GM23248 (cell line): ENCODE results near the gene FOXD4L1.
"Not testable (repeated sequence)": the region's sequence is repeated elsewhere in the genome, so short reads cannot be mapped to it uniquely, and the experiment has no call there.

Experiments used
- EZH2 ChIP-seq: fragments of 200-600 bp; sonication (generic); IDR thresholded peaks from 2 replicates; pipeline ENCODE4 v1.6.1; 2018; ENCODE audit warnings: antibody characterized with exemption, mild to moderate bottlenecking; ENCODE audit not compliant: insufficient read depth, poor library complexity, severe bottlenecking
- EZH2phosphoT487 ChIP-seq: fragments of 200-600 bp; sonication (generic); IDR thresholded peaks from 2 replicates; pipeline ENCODE4 v1.6.1; 2018; ENCODE audit warnings: antibody characterized with exemption, moderate library complexity, mild to moderate bottlenecking, low read depth; ENCODE audit not compliant: insufficient read depth

GRCh38 chr2:113542529-113542928, 44.1 kb downstream of the FOXD4L1 start:
- not testable (repeated sequence) for TF ChIP-seq EZH2, EZH2phosphoT487
